Measurements from ENCODE around the gene SNTB2. TPM values are rescaled to one million over a fixed set of nuclear protein-coding genes. Genes with fewer than 3 reads are reported as not detected.

The SNTB2 gene
- total and polyA plus RNA-seq, 10 of the 15 experiments (the other 5 are each of a cell fraction or from before 2014, with no cell fraction given): 1.2 to 15.7 (median 5.0) TPM

DNA sequence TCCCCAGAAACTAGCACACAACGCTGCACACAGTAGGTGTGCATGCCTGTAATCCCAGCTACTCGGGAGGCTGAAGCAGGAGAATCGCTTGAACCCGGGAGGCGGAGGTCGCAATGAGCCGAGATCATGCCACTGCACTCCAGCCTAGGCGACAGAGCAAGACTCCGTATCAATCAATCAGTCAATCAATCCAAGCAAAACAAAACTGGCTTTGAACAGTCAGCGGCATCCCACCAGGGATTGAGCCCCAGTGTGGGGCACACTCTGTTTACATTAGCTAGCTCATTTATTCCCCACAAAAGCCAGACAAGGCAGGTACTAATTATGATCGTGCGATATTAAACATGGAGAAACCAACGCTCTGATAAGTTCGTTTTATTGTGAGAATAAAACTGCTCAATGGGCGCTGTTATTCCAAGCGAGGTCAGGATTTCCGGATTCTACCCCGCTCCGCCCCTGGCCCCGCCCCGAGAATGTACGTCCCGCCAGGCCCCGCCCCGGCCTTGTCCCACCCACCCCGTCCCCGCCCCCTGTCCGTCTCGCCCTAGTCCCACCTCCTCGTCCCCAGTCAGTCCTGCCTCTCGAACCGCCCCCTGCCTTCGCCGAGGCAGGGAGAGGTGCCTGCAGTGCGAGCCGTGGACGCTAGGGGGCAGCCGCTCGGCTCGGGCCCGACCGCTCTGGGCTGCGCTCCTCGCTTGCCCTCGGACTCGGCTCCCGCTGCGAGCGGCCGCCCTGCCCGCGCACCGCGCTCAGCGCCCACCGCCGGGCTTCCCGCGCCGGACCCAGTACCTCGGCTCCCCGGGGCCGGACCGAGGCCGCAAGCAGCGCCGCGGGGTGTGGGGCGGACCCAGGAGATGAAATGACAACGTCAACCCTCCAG lies 123.9 kb downstream of the SNTB2 start, which contains the start of gene VPS4A (continued):
- TF ChIP-seq, protein P1, sequence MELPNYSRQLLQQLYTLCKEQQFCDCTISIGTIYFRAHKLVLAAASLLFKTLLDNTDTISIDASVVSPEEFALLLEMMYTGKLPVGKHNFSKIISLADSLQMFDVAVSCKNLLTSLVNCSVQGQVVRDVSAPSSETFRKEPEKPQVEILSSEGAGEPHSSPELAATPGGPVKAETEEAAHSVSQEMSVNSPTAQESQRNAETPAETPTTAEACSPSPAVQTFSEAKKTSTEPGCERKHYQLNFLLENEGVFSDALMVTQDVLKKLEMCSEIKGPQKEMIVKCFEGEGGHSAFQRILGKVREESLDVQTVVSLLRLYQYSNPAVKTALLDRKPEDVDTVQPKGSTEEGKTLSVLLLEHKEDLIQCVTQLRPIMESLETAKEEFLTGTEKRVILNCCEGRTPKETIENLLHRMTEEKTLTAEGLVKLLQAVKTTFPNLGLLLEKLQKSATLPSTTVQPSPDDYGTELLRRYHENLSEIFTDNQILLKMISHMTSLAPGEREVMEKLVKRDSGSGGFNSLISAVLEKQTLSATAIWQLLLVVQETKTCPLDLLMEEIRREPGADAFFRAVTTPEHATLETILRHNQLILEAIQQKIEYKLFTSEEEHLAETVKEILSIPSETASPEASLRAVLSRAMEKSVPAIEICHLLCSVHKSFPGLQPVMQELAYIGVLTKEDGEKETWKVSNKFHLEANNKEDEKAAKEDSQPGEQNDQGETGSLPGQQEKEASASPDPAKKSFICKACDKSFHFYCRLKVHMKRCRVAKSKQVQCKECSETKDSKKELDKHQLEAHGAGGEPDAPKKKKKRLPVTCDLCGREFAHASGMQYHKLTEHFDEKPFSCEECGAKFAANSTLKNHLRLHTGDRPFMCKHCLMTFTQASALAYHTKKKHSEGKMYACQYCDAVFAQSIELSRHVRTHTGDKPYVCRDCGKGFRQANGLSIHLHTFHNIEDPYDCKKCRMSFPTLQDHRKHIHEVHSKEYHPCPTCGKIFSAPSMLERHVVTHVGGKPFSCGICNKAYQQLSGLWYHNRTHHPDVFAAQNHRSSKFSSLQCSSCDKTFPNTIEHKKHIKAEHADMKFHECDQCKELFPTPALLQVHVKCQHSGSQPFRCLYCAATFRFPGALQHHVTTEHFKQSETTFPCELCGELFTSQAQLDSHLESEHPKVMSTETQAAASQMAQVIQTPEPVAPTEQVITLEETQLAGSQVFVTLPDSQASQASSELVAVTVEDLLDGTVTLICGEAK (IDR thresholded peaks at IDR 0.05; ENCODE audit: borderline replicate concordance): no peak
- TF ChIP-seq NR2F1 (conservative IDR thresholded peaks at IDR 0.05): peak; percentile 82
- TF ChIP-seq RAD21 (IDR thresholded peaks at IDR 0.05; ENCODE audit: insufficient read depth, low read depth, low read length): peak; percentile 38
- TF ChIP-seq MEF2A (IDR thresholded peaks at IDR 0.05; ENCODE audit: insufficient read depth, low read depth, low read length): 0 out of 2 replicates have a peak, but pooled peaks have one; percentile 53
- TF ChIP-seq WRNIP1 (IDR thresholded peaks at IDR 0.05; ENCODE audit: borderline replicate concordance, low read depth, low read length): no peak
- no peak for TF ChIP-seq ZNF384 (IDR thresholded peaks at IDR 0.05; ENCODE audit: borderline replicate concordance, low read depth, low read length)
- TF ChIP-seq SMAD5 (IDR thresholded peaks at IDR 0.05; ENCODE audit: low read depth): no peak; the same call in 1 of the 2 replicates
- TF ChIP-seq, protein P2, sequence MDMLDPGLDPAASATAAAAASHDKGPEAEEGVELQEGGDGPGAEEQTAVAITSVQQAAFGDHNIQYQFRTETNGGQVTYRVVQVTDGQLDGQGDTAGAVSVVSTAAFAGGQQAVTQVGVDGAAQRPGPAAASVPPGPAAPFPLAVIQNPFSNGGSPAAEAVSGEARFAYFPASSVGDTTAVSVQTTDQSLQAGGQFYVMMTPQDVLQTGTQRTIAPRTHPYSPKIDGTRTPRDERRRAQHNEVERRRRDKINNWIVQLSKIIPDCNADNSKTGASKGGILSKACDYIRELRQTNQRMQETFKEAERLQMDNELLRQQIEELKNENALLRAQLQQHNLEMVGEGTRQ (IDR thresholded peaks at IDR 0.05; ENCODE audit: borderline replicate concordance, low read depth, low read length): no peak
- TF ChIP-seq, protein P3, sequence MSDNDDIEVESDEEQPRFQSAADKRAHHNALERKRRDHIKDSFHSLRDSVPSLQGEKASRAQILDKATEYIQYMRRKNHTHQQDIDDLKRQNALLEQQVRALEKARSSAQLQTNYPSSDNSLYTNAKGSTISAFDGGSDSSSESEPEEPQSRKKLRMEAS (IDR thresholded peaks at IDR 0.05; ENCODE audit: low read depth, low read length): peak; percentile 20; the same call in 1 of the 2 replicates
- TF ChIP-seq SMAD1 (IDR thresholded peaks at IDR 0.05; ENCODE audit: low read depth, partially characterized antibody): no peak
- no peak; the same call in 1 of the 2 replicates for TF ChIP-seq NRF1 (conservative IDR thresholded peaks at IDR 0.05; ENCODE audit: low read depth, low read length)
- TF ChIP-seq TCF3 (IDR thresholded peaks at IDR 0.05; ENCODE audit: borderline replicate concordance, insufficient read depth, low read depth, low read length): 0 out of 2 replicates have a peak, but pooled peaks have one; percentile 42
- TF ChIP-seq JUNB (IDR thresholded peaks at IDR 0.05): no peak
- TF ChIP-seq JUND (IDR thresholded peaks at IDR 0.05; ENCODE audit: low read depth, low read length): no peak
- TF ChIP-seq TCF12 (IDR thresholded peaks at IDR 0.05; ENCODE audit: low read depth, low read length): 0 out of 2 replicates have a peak, but pooled peaks have one; percentile 8
- TF ChIP-seq ZNF24 (IDR thresholded peaks at IDR 0.05): peak; percentile 62
- TF ChIP-seq ESRRA (IDR thresholded peaks at IDR 0.05; ENCODE audit: low read length): no peak
- TF ChIP-seq GATAD2B (conservative IDR thresholded peaks at IDR 0.05; ENCODE audit: low read depth): peak; percentile 94
- peak; percentile 85; the same call in 1 of the 2 replicates for TF ChIP-seq DPF2 (IDR thresholded peaks at IDR 0.05)
- TF ChIP-seq ZNF207 (IDR thresholded peaks at IDR 0.05; ENCODE audit: borderline replicate concordance): peak; percentile 93
- TF ChIP-seq, protein P4, sequence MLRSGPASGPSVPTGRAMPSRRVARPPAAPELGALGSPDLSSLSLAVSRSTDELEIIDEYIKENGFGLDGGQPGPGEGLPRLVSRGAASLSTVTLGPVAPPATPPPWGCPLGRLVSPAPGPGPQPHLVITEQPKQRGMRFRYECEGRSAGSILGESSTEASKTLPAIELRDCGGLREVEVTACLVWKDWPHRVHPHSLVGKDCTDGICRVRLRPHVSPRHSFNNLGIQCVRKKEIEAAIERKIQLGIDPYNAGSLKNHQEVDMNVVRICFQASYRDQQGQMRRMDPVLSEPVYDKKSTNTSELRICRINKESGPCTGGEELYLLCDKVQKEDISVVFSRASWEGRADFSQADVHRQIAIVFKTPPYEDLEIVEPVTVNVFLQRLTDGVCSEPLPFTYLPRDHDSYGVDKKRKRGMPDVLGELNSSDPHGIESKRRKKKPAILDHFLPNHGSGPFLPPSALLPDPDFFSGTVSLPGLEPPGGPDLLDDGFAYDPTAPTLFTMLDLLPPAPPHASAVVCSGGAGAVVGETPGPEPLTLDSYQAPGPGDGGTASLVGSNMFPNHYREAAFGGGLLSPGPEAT (IDR thresholded peaks at IDR 0.05; ENCODE audit: low read depth): 0 out of 2 replicates have a peak, but pooled peaks have one; percentile 17
- peak; percentile 99; the same call in 1 of the 2 replicates for TF ChIP-seq LARP7 (IDR thresholded peaks at IDR 0.05)
- 0 out of 2 replicates have a peak, but pooled peaks have one; percentile 37 for TF ChIP-seq MXI1 (IDR thresholded peaks at IDR 0.05; ENCODE audit: low read depth, low read length)
